ENCODE measurements around the gene ADAMTS9.

DNA sequence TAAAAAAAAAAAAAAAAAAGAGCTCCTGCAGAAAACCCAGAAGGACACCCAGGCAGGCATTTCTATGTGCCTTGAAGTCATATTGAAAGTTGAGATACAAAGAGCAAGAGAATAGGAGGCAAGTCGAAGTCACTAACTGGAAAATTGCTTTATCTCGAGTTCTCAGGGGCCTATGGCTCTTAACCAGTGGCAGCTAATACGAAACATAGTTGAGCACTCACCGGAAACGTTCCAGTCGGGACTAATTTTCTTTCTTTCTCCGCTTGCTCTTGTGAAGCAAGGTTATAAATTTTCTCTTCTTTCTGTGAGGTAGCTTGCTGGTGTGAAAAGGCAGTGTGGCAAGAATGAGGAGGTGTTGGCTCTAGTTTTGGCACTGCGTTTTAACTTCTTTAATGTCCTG is 181.5 kb downstream of the ADAMTS9 start:
- TF ChIP-seq, protein P1, sequence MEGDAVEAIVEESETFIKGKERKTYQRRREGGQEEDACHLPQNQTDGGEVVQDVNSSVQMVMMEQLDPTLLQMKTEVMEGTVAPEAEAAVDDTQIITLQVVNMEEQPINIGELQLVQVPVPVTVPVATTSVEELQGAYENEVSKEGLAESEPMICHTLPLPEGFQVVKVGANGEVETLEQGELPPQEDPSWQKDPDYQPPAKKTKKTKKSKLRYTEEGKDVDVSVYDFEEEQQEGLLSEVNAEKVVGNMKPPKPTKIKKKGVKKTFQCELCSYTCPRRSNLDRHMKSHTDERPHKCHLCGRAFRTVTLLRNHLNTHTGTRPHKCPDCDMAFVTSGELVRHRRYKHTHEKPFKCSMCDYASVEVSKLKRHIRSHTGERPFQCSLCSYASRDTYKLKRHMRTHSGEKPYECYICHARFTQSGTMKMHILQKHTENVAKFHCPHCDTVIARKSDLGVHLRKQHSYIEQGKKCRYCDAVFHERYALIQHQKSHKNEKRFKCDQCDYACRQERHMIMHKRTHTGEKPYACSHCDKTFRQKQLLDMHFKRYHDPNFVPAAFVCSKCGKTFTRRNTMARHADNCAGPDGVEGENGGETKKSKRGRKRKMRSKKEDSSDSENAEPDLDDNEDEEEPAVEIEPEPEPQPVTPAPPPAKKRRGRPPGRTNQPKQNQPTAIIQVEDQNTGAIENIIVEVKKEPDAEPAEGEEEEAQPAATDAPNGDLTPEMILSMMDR (conservative IDR thresholded peaks at IDR 0.05): no peak
- no peak for TF ChIP-seq EZH2 (IDR thresholded peaks at IDR 0.05; ENCODE audit: low read depth)

Measured in PC-9 (cell line).